CD1c-positive myeloid dendritic cell (primary cell): ENCODE data around the gene C1orf87.

Source experiments
- DNase-seq: peaks from one replicate; pipeline ENCODE4 v3.0.0-alpha.2; 2016; ENCODE audit errors: extremely low spot score

Gene C1orf87

DNA sequence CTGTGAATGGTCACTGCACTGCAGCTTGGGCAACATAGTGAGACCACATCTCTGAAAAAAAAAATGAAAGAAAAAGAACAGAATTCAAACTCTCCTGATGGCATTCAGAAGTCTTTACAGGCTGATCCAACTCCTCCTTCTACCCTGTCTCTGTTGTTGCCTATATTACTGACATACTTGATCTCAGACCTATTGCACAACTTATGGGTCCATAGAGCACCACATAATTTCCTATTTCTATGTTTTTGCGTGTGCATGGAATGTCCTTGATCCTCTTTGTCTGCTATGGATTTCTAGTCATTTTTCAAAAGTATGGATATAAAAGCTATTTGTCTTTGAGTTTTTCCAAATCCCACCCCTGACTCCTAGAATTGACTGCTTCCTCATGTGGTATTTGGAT lies 124.6 kb downstream of the C1orf87 start:
- DNase-seq = no peak

DNA sequence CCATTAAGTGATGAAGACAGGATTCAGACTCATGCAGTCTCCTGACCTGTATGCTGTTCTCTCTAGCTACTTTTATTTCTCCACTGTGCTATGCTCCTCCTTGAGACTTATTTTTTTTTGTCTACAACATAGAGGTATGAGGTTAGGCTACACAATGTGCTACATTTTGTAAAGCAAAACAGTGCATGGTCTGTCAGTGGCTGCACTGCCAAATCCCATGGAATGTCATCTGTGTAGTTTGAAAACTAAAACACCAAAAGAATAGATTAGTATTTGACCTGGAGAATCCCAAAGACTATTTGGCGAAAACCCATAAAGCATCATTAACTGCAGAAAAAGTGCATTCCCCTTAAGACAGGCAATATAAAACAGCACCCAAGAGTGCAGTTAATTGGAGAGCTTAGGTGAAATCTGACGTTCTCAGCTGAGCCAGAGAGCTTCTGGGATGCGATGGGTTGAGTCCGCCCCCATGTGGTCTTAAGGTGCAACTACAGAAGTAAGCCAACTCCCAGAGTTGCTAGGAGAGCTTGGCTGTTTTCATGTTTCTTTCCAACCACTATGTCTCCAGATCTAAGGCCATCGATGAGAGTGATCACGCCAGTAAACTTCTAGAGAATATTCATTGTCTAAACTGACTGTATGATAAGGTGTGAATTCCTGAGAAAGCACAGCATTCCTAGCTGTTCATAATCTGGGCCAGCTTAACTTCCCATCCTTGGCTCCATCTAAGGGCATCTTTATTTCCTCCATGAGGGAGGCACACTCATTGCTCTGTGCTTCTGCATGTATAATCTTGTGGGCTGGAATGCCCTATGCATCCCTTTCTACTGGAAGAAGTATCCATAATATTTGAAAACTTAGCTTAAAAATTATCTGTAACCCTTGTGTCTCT lies 126.3 kb downstream of the C1orf87 start:
- DNase-seq = peak; percentile 66

DNA sequence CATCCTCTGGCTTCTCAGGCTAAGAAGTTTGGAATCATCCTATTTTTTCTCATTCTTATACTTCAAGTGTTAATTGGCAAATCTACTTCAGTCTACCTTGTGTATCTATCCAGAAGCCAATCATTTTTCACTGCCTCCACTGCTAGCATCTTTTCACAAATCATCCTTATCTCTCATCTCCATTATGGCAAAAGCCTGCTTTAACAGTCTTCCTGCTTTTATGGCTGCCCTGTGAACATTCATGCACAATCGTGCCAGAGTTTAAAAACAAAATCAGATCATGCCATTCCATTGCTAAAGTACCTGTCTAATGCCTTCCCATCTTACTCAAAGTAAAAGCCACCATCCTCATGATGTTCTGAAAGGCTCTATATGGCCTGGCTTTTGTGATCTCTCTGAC lies 127.8 kb downstream of the C1orf87 start:
- DNase-seq = no peak
